Prostate gland (tissue), 2 donors: ENCODE measurements around the gene GLIS1.

Source experiments
- CTCF ChIP-seq, 4 experiments: fragments of 200-600 bp in 2 of 4; fragments of 450-650 bp in 2 of 4; sonication (generic) in 2 of 4; IDR thresholded peaks; 1 replicate in 3 of 4; 2 replicates in 1 of 4; pipeline ENCODE4 v1.5.1; 2016 to 2019; ENCODE audit warnings: antibody characterized with exemption in 4 of 4, mild to moderate bottlenecking in 2 of 4, moderate library complexity in 2 of 4
- POLR2A ChIP-seq: fragments of 450-650 bp; IDR thresholded peaks from one replicate; pipeline ENCODE4 v1.6.1; 2016; ENCODE audit warnings: antibody characterized with exemption, mild to moderate bottlenecking

- TF ChIP-seq CTCF (IDR thresholded peaks at IDR 0.05) (no peak), POLR2A (no peak)
These were observed 110.5 kb downstream of the GLIS1 start for GRCh38 chr1:53628286-53628955.
